Immature natural killer cell (primary cell): Measurements from ENCODE around the gene MRGPRX2. TPM values are rescaled to one million over a fixed set of nuclear protein-coding genes. Genes with fewer than 3 reads are reported as not detected.

Experiments
- DNase-seq, 3 donors: peaks; one replicate each; pipeline ENCODE4 v3.0.0; 2022; ENCODE audit warnings: mixed read lengths in 1 of 3
- H3K27ac Mint-ChIP-seq, 6 donors: one replicate each; pipeline ENCODE4 v1.8.0; 2020; ENCODE audit warnings: mixed read lengths in 6 of 6, mild to moderate bottlenecking in 5 of 6, inconsistent platforms in 4 of 6, moderate library complexity in 3 of 6
- H3K27me3 Mint-ChIP-seq, 3 donors: one replicate each; pipeline ENCODE4 v1.8.0; 2020 to 2021; ENCODE audit warnings: low read depth in 3 of 3, mild to moderate bottlenecking in 3 of 3, mixed read lengths in 3 of 3, moderate library complexity in 3 of 3, inconsistent platforms in 1 of 3
- H3K36me3 Mint-ChIP-seq, 3 donors: one replicate each; pipeline ENCODE4 v1.8.0; 2020; ENCODE audit warnings: mixed read lengths in 3 of 3, inconsistent platforms in 2 of 3, mild to moderate bottlenecking in 2 of 3
- H3K4me1 Mint-ChIP-seq, 2 donors: one replicate each; pipeline ENCODE4 v1.8.0; 2020; ENCODE audit warnings: inconsistent platforms in 2 of 2, mild to moderate bottlenecking in 2 of 2, mixed read lengths in 2 of 2, moderate library complexity in 1 of 2
- H3K4me3 Mint-ChIP-seq, 5 donors: one replicate each; pipeline ENCODE4 v1.8.0; 2020; ENCODE audit warnings: mild to moderate bottlenecking in 5 of 5, mixed read lengths in 5 of 5, inconsistent platforms in 3 of 5, moderate library complexity in 3 of 5
- H3K9me3 Mint-ChIP-seq, 6 donors: one replicate each; pipeline ENCODE4 v1.8.0; 2020; ENCODE audit warnings: mild to moderate bottlenecking in 6 of 6, mixed read lengths in 6 of 6, inconsistent platforms in 4 of 6, moderate library complexity in 3 of 6
- polyA plus RNA-seq, 3 donors: library from polyadenylated mRNA; unstranded; fragments of 300-500 nt; fragmentation: Illumina TruSeq; gene quantifications; one replicate each; pipeline ENCODE4 v1.2.3, GENCODE V29; 2021

The MRGPRX2 gene
- polyA plus RNA-seq, 3 donors from 2014 or later: 0.40 TPM; not detected in 2

- Mint-ChIP-seq H3K9me3 (peaks cover 0 to 6% (median 0%) of the 10 kb centered on the region in 6 donors), H3K4me1 (peaks cover 20 to 27% of the 10 kb centered on the region in 2 donors), H3K4me3 (no peak overlapping the region), H3K27ac (peak overlapping the region in 1 of 6 donors; percentile 54), H3K27me3 (peaks cover 0 to 5% (median 2%) of the 10 kb centered on the region in 3 donors), H3K36me3 (peaks cover 0 to 10% (median 0%) of the 10 kb centered on the region in 3 donors)
- no peak for DNase-seq
Measured at GRCh38 chr11:19055905-19056304, 4.6 kb downstream of the MRGPRX2 start.

GRCh38 chr11:19055016-19055415, 5.5 kb downstream of the MRGPRX2 start:
- peaks cover 11 to 18% of the 10 kb centered on the region in 2 donors for H3K4me1 Mint-ChIP-seq

DNA sequence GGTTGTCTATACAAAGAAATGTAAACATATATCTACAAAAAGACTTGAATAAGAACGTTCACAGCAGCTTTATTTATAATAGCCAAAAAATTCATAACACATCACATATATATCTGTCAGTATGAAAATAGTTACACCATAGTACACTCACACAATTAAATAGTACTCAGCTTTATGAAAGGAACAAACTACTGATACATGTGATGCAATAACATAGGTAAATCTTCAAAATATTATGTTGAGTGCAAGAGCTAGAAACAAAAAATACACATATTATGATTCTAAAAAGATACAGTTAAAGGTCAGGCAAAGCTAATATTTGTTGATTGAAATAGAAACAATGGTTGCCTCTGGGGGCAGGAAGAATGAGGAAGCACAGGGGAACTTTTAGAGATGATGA, 6.6 kb downstream of the MRGPRX2 start:
- peaks cover 0 to 10% (median 1%) of the 10 kb centered on the region in 6 donors for H3K9me3 Mint-ChIP-seq
- peaks cover 2 to 5% (median 4%) of the 10 kb centered on the region in 3 donors for H3K27me3 Mint-ChIP-seq
- H3K4me3 Mint-ChIP-seq: no peak overlapping the region
- H3K4me1 Mint-ChIP-seq: peaks cover 1 to 7% of the 10 kb centered on the region in 2 donors
- no peak overlapping the region for H3K27ac Mint-ChIP-seq
- DNase-seq: no peak
- H3K36me3 Mint-ChIP-seq: peaks cover 0 to 10% (median 0%) of the 10 kb centered on the region in 3 donors

More at GRCh38 chr11:19055016-19055415, 5.5 kb downstream of the MRGPRX2 start:
- no peak overlapping the region for H3K4me3 Mint-ChIP-seq
- no peak overlapping the region for H3K27ac Mint-ChIP-seq
- peaks cover 0 to 4% (median 2%) of the 10 kb centered on the region in 3 donors for H3K27me3 Mint-ChIP-seq
- peaks cover 0 to 10% (median 0%) of the 10 kb centered on the region in 3 donors for H3K36me3 Mint-ChIP-seq
- H3K9me3 Mint-ChIP-seq: peaks cover 0 to 10% (median under 1%) of the 10 kb centered on the region in 6 donors
- no peak for DNase-seq

DNA sequence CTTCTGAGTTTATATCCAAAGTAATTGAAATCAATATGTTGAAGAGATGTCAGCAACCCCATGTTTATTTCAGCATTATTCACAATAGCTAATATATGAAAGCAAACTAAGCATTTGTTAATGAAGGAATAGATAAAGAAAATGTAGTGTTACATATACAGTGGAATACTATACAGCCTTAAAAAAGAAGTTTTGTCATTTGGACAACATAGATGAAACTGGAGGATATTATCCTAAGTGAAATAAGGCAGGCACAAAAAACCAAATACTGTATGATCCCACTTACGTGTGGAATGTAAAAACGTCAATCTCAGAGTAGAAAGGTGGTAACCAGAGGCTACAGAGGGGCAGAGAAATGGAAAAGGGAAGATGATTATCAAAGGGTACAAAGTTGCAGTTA, 10.2 kb downstream of the MRGPRX2 start:
- Mint-ChIP-seq H3K27me3 (peaks cover 5 to 11% (median 7%) of the 10 kb centered on the region in 3 donors), H3K4me1 (no peaks in the 10 kb centered on the region), H3K27ac (no peak overlapping the region), H3K9me3 (peaks cover 0 to 10% (median 1%) of the 10 kb centered on the region in 6 donors), H3K4me3 (no peak overlapping the region), H3K36me3 (peaks cover 0 to 10% (median 0%) of the 10 kb centered on the region in 3 donors)
- DNase-seq: no peak

- Mint-ChIP-seq H3K27me3 (peaks cover 5 to 11% (median 8%) of the 10 kb centered on the region in 3 donors), H3K9me3 (peaks cover 0 to 17% (median 1%) of the 10 kb centered on the region in 6 donors), H3K36me3 (peaks cover 0 to 10% (median 0%) of the 10 kb centered on the region in 3 donors), H3K27ac (no peak overlapping the region), H3K4me3 (no peak overlapping the region), H3K4me1 (no peaks in the 10 kb centered on the region)
- DNase-seq: no peak
Measured at GRCh38 chr11:19049351-19049750, 11.2 kb downstream of the MRGPRX2 start.

DNA sequence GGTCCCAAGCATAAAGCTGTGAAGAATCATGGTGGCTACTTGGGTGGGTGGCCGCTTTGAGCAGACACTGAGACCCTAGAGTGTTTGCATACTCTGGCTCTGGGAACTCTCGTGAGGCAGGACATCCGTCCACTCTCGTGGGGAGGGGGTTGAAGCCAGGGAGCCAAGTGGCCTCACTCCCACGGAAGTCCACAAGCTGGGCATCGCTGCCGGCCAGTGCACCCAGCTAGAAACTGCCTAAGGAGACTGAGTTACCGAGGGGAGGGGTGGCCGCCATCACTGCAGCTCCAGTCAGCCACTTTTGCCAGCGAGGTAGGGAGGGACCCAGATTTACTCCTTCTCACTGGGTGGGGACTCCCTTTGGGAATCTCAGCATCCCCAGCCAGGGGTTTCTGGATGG, 20.5 kb downstream of the MRGPRX2 start:
- Mint-ChIP-seq H3K27me3 (peaks cover 5 to 22% (median 8%) of the 10 kb centered on the region in 3 donors), H3K4me3 (no peak overlapping the region), H3K4me1 (no peaks in the 10 kb centered on the region), H3K27ac (no peak overlapping the region), H3K9me3 (peaks cover 3 to 14% (median 9%) of the 10 kb centered on the region in 6 donors), H3K36me3 (peaks cover 0 to 9% (median 7%) of the 10 kb centered on the region in 3 donors)
- no peak for DNase-seq

- H3K27me3 Mint-ChIP-seq: peaks cover 6 to 22% (median 7%) of the 10 kb centered on the region in 3 donors
- H3K36me3 Mint-ChIP-seq: peaks cover 0 to 9% (median 7%) of the 10 kb centered on the region in 3 donors
- H3K9me3 Mint-ChIP-seq: peaks cover 3 to 11% (median 8%) of the 10 kb centered on the region in 6 donors
- no peak overlapping the region for H3K4me3 Mint-ChIP-seq
- no peak overlapping the region for H3K27ac Mint-ChIP-seq
- no peak for DNase-seq
- H3K4me1 Mint-ChIP-seq: no peaks in the 10 kb centered on the region
Measured at GRCh38 chr11:19039409-19039808, 21.1 kb downstream of the MRGPRX2 start.

GRCh38 chr11:19032990-19033389, 27.5 kb downstream of the MRGPRX2 start:
- peaks cover 0 to 4% (median 0%) of the 10 kb centered on the region in 3 donors for H3K36me3 Mint-ChIP-seq
- DNase-seq: no peak
- H3K27me3 Mint-ChIP-seq: peaks cover 0 to 7% (median 6%) of the 10 kb centered on the region in 3 donors
- no peaks in the 10 kb centered on the region for H3K4me1 Mint-ChIP-seq
- H3K4me3 Mint-ChIP-seq: no peak overlapping the region
- no peak overlapping the region for H3K27ac Mint-ChIP-seq
- peaks cover 0 to 5% (median 2%) of the 10 kb centered on the region in 6 donors for H3K9me3 Mint-ChIP-seq

GRCh38 chr11:19027829-19028595, 32.5 kb downstream of the MRGPRX2 start:
- Mint-ChIP-seq H3K27ac (no peak overlapping the region), H3K27me3 (peaks cover 0 to 8% (median 5%) of the 10 kb centered on the region in 3 donors), H3K4me3 (no peak overlapping the region), H3K4me1 (no peaks in the 10 kb centered on the region), H3K36me3 (peaks cover 0 to 6% (median 4%) of the 10 kb centered on the region in 3 donors), H3K9me3 (peaks cover 0 to 5% (median 0%) of the 10 kb centered on the region in 6 donors)
- DNase-seq: no peak

DNA sequence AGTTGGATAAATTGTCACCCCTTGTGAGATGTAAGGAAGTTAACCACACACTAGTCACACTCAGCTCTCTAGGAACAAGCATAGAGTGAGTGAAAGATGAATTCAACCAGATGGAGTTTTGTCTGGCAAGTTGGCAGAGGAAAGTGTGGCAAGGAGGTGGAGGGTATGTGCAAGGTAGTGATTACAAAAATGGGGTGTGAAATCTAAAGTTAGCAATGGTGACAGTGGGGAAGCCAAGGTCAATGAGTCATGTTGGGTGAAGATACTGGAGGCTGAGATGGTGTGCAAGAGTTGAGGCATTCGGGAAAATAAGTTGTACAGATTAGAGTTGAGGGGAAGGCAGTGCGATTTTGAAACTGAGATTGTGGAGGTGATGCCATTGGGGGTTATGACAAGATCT, 33.7 kb downstream of the MRGPRX2 start:
- no peak overlapping the region for H3K27ac Mint-ChIP-seq
- peaks cover 0 to 7% (median 5%) of the 10 kb centered on the region in 3 donors for H3K27me3 Mint-ChIP-seq
- no peak overlapping the region for H3K4me3 Mint-ChIP-seq
- peaks cover 0 to 6% (median 4%) of the 10 kb centered on the region in 3 donors for H3K36me3 Mint-ChIP-seq
- DNase-seq: no peak
- H3K4me1 Mint-ChIP-seq: no peaks in the 10 kb centered on the region
- peaks cover 0 to 5% (median 0%) of the 10 kb centered on the region in 6 donors for H3K9me3 Mint-ChIP-seq

DNA sequence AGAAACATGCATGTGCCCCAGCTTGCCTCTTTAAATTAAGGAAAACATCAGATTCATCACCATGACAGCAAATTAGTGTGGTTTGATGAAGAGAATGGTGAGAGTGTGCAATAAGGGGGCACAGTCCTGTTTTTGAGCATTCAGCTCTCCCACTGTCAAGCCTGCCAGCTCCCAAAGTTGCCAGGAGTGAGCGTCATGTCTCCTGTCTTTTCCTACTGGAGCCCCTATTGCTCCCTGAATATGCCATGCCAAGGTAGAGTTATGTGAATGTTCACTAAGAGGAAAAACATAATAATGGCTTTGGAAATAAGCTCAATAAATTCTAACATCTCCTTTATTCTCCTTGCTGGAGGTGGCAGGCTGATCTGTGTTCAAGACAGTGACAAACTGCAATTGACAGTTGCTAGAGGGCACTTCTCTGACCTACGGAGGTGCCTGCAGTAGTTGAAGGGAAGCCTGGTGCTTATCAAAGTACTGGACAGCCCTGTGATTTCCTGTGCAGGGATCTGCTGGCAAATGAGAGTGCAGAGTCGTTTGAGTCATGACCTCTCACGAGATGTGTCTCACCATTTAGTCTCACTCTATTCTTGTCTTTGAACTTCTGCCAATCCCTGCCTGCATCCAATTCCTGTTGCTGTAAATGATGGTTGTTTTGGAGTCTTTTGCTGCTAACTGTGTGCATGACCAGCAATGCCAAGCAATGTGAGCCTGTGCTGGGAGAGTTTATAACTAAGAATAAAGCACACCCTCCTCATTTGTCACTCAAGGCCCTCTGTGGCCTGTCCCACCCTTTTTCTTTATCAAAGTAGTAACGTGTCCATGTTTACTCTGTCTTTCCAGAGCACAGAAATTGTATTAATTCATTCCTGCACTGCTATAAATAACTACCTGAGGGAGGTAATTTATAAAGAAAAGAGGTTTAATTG, 34.8 kb downstream of the MRGPRX2 start:
- H3K4me3 Mint-ChIP-seq: no peak overlapping the region
- H3K4me1 Mint-ChIP-seq: no peaks in the 10 kb centered on the region
- H3K27ac Mint-ChIP-seq: no peak overlapping the region
- peaks cover 0 to 6% (median 0%) of the 10 kb centered on the region in 3 donors for H3K36me3 Mint-ChIP-seq
- no peak for DNase-seq
- H3K27me3 Mint-ChIP-seq: peaks cover 0 to 9% (median 2%) of the 10 kb centered on the region in 3 donors
- H3K9me3 Mint-ChIP-seq: no peaks in the 10 kb centered on the region

GRCh38 chr11:19020831-19021230, 39.7 kb downstream of the MRGPRX2 start:
- peaks cover 3 to 11% (median 10%) of the 10 kb centered on the region in 3 donors for H3K27me3 Mint-ChIP-seq
- no peaks in the 10 kb centered on the region for H3K9me3 Mint-ChIP-seq
- H3K4me3 Mint-ChIP-seq: no peak overlapping the region
- no peaks in the 10 kb centered on the region for H3K4me1 Mint-ChIP-seq
- no peak overlapping the region for H3K27ac Mint-ChIP-seq
- no peak for DNase-seq
- no peaks in the 10 kb centered on the region for H3K36me3 Mint-ChIP-seq

GRCh38 chr11:19018901-19019300, 41.6 kb downstream of the MRGPRX2 start:
- Mint-ChIP-seq H3K9me3 (peaks cover 0 to 5% (median 0%) of the 10 kb centered on the region in 6 donors), H3K36me3 (no peaks in the 10 kb centered on the region), H3K4me3 (no peak overlapping the region), H3K27me3 (peaks cover 5 to 13% (median 12%) of the 10 kb centered on the region in 3 donors), H3K4me1 (no peaks in the 10 kb centered on the region), H3K27ac (no peak overlapping the region)
- DNase-seq: no peak
